HG03060 (cell line): ENCODE data around the gene ABCA10.
"Not testable (repeated sequence)": the region's sequence is repeated elsewhere in the genome, so short reads cannot be mapped to it uniquely, and the experiment has no call there.

ENCODE experiments used
- ATAC-seq: cut with Tn5 transposase; IDR thresholded peaks from one replicate; pipeline ENCODE4 v1.9.1; 2021; ENCODE audit warnings: low read depth, moderate number of reproducible peaks; ENCODE audit not compliant: unreplicated experiment

The ABCA10 gene

GRCh38 chr17:69231521-69231920 is 2.9 kb upstream of the ABCA10 start:
- no peak for ATAC-seq

DNA sequence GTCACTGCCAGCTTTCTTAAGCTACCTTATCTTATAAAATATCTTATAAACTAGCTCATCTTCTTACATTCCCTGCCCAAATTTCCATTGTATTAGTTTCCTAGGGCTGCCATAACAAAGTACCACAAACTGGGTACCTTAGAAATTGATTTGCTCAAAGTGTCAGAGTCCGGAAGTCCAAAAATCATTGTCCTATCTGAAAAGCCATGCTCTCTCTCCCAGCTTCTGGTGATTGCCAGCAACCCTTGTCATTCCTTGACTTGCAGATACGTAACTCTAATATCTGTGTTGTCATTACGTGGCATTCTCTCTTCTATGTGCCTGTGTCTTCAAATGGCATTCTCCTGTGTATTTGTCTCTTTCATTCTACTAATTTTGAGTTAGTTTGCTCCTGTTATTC is 2.3 kb upstream of the ABCA10 start:
- ATAC-seq = no peak

DNA sequence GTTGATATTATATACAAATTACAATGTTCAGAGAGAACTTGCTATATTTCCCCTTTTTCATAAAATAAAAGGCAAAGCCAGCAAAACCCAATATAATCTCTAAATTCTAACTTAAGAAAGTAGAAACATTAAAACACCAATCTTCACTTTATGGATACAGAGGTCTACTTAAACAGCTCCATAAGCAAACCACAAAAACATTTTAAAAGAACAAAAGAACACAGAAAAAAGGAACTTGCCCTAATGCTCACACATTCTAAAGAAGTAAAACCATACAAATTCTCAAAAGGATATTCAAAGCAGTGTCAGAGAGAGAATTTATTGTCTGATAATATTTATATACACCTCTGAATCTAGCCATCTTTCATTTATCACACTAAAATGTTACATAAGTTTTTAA is 606 bp downstream of the ABCA10 start:
- no peak for ATAC-seq

DNA sequence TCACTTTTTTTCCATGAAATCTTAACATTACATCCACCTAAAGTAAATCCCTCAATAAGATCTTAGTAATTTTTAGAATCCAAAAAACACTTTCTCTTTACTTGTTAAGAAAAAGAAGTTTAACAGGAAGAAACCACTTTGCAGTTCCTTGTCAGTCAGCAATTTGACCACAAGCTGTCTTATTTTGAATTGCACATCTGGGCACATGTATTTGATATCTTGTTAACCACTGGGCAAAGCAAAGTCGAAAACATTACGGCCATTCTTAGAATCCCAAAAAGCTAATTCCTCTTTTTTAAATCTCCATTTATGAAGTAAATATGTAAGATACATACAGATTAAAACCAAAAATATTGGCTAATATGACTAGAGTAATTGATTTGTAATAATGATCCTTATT is 1.1 kb downstream of the ABCA10 start:
- ATAC-seq = no peak

DNA sequence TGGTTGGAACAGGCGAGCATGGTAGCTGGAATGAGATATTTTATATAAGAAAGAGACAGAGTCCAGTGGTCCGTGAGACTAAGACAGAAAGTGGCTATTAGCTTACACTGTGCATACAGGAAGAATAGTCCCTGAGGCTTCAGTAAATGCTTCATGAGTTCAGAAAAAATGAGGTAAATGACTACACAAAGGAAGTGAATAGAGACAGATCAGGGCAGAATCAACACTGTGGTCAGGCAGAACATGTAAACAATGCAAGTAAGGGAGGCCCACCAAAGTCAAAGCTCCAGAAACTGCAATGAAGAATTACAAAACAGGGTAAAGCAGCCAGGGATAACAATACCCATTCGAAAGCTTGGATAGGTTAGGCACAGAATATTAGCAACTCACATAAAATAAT is 4.8 kb downstream of the ABCA10 start:
- peak; percentile 78 for ATAC-seq

DNA sequence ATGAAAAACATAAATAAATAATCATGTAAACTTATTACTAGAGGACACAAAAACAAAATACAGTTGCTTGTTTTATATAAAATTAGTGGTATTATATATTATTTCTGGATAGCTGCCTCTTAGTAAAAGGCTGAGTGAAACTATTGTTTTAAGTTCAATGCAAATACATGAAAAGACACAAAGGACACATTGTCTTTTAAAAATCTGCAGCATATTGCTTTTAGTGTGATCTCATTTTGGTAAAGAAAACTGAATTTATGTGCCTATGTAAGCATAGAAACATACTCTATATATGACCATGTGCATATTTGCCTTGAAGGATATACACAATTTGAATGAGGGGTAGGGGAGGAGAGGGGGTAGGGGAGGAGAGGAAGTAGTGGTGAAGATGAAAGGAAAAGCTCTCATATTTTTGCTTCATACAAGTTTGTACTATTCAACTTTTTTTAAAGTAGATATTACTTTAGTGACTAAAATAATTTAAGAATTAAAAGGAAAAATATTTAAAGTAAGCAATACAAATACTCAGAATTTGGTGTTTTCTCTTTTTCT is 5.8 kb downstream of the ABCA10 start:
- no peak for ATAC-seq

- ATAC-seq = no peak
These were observed 8.5 kb downstream of the ABCA10 start for GRCh38 chr17:69220098-69220497.

- no peak for ATAC-seq
These were observed 9.6 kb downstream of the ABCA10 start for GRCh38 chr17:69218986-69219385.

- ATAC-seq = no peak
These were observed 15.4 kb downstream of the ABCA10 start for GRCh38 chr17:69213059-69213813.

GRCh38 chr17:69208640-69209039 is 20.0 kb downstream of the ABCA10 start:
- ATAC-seq = no peak

DNA sequence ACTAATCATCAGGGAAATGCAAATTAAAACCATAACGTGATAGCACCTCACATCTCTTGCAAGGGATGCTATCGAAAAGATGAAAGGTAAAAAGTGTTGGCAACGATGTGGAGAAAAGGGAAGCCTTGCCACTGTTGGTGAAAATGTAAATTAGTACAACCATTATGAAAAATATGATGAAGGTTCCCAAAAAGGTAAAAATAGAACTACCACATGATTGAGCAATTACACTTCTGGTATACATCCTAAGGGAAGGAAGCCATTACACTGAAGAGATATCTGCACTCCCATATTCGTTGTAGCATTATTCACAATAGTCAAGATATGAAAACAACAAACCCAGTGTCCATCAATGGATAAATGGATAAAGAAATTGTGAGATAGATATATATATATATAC is 21.5 kb downstream of the ABCA10 start:
- no peak for ATAC-seq

DNA sequence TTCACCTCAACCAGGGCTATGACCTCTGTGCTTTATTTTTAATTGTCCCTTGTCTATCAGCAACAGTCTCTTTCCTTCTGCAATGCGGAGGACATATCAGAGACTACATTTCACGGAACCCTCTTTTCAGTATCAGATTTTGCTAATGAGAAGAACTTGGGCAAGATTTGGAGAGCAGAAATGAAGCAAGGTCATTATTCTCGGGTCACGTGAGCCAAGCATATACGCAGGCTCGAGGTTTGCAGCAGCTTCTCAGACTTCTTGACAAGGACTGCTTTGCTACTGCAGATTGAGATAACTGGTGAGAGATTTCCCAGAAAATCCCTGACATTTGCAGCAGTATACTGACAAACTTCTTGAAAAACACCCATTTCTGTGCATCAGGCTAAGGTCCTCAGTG is 30.4 kb downstream of the ABCA10 start:
- ATAC-seq = no peak

GRCh38 chr17:69196105-69196653 is 32.4 kb downstream of the ABCA10 start:
- not testable (repeated sequence) for ATAC-seq

GRCh38 chr17:69192754-69193153 is 35.9 kb downstream of the ABCA10 start:
- no peak for ATAC-seq

- ATAC-seq = no peak
These were observed 39.8 kb downstream of the ABCA10 start for GRCh38 chr17:69188796-69189195.

- no peak for ATAC-seq
These were observed 40.6 kb downstream of the ABCA10 start for GRCh38 chr17:69188064-69188463.

- no peak for ATAC-seq
These were observed 41.3 kb downstream of the ABCA10 start for GRCh38 chr17:69187294-69187693.

GRCh38 chr17:69179227-69179952 is 49.2 kb downstream of the ABCA10 start:
- no peak for ATAC-seq

GRCh38 chr17:69176457-69176795 is 52.2 kb downstream of the ABCA10 start:
- no peak for ATAC-seq

DNA sequence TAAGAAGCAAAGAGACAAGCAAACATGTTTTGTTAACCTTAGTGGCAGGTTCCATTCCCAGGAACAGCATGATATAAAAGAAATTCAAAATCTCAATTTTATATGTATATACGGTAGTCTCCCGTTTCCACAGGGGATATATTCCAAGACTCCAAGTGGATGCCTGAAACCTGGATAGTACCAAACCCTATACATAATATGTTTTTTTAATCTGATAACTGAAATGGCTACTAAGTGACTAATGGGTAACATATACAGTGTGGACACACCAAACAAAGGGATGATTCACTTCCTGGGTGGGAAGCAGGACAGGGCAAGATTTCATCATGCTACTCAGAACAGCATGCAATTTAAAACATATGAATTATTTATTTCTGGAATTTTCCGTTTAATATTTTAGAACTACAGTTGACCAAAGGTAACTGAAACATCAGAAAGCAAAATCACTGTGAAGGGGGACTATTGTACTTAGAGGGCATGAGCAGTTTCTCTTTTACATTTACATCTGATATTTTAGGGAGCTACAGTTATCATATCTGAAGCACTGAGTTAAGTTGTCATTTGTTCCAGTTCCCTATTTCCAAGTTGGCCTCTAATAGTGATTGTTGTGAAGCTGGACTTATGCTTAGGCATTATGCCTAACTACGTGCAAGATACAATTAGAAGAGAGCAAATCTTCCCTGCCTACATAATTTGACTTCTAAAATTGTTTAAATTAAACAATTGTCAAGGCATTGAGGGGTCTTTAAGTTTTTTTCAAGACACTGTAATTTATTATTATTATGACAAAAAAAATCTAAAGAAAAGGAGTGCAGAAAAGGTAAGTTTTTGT is 52.8 kb downstream of the ABCA10 start:
- no peak for ATAC-seq

GRCh38 chr17:69175262-69175624 is 53.4 kb downstream of the ABCA10 start:
- no peak for ATAC-seq
